Measurements from ENCODE around the gene MCRIP1. TPM values are rescaled to one million over a fixed set of nuclear protein-coding genes. Genes with fewer than 3 reads are reported as not detected.

The MCRIP1 gene
- total RNA-seq, 1 experiment from 2014 or later: 38.5 TPM

GRCh38 chr17:81869221-81870130 is 36.4 kb upstream of the MCRIP1 start:
- no peaks in the 10 kb centered on the region for H3K9me3 Mint-ChIP-seq (ENCODE audit: low read depth, unreplicated experiment)
- peak overlapping the region; percentile 90 for H3K27ac Mint-ChIP-seq (ENCODE audit: unreplicated experiment)
- H3K27me3 Mint-ChIP-seq (ENCODE audit: unreplicated experiment): no peaks in the 10 kb centered on the region
- intact Hi-C loops (cut with micrococcal nuclease; ENCODE audit: unreplicated experiment): no loop called here
- no TSS peak for BruUV-seq (replicated peaks)
- peak; percentile 44 for DNase-seq
- peak; percentile 85 for TF ChIP-seq CTCF (IDR thresholded peaks at IDR 0.05; ENCODE audit: unreplicated experiment)
- peaks cover 93% of the 10 kb centered on the region for H3K36me3 Mint-ChIP-seq (ENCODE audit: insufficient read depth, unreplicated experiment)
- CTCF ChIA-PET: interaction anchor here (0.5 kb wide), 1 partner anchor 106 kb away, joined by 3 read pairs; no protein-coding TSS in a partner anchor
- H3K4me1 Mint-ChIP-seq (ENCODE audit: low read depth, unreplicated experiment): peaks cover 21% of the 10 kb centered on the region
- peak overlapping the region; percentile 75 for H3K4me3 Mint-ChIP-seq (ENCODE audit: low read depth, unreplicated experiment)

- H3K4me1 Mint-ChIP-seq (ENCODE audit: low read depth, unreplicated experiment): peaks cover 21% of the 10 kb centered on the region
- H3K27ac Mint-ChIP-seq (ENCODE audit: unreplicated experiment): peak overlapping the region; percentile 90
- no TSS peak for BruUV-seq (replicated peaks)
- no peak for TF ChIP-seq CTCF (IDR thresholded peaks at IDR 0.05; ENCODE audit: unreplicated experiment)
- intact Hi-C loops (cut with micrococcal nuclease; ENCODE audit: unreplicated experiment): no loop called here
- DNase-seq: no peak
- CTCF ChIA-PET: no interaction called here
- H3K4me3 Mint-ChIP-seq (ENCODE audit: low read depth, unreplicated experiment): peak overlapping the region; percentile 75
- no peaks in the 10 kb centered on the region for H3K9me3 Mint-ChIP-seq (ENCODE audit: low read depth, unreplicated experiment)
- no peaks in the 10 kb centered on the region for H3K27me3 Mint-ChIP-seq (ENCODE audit: unreplicated experiment)
- H3K36me3 Mint-ChIP-seq (ENCODE audit: insufficient read depth, unreplicated experiment): peaks cover 94% of the 10 kb centered on the region
These were observed 35.7 kb upstream of the MCRIP1 start for GRCh38 chr17:81868674-81869220.

GRCh38 chr17:81867991-81868673 is 35.0 kb upstream of the MCRIP1 start:
- peak; percentile 24 for DNase-seq
- Mint-ChIP-seq H3K27me3 (ENCODE audit: unreplicated experiment) (no peaks in the 10 kb centered on the region), H3K4me1 (ENCODE audit: low read depth, unreplicated experiment) (peaks cover 23% of the 10 kb centered on the region), H3K36me3 (ENCODE audit: insufficient read depth, unreplicated experiment) (peaks cover 95% of the 10 kb centered on the region), H3K4me3 (ENCODE audit: low read depth, unreplicated experiment) (peak overlapping the region; percentile 52), H3K9me3 (ENCODE audit: low read depth, unreplicated experiment) (no peaks in the 10 kb centered on the region), H3K27ac (ENCODE audit: unreplicated experiment) (peak overlapping the region; percentile 90)
- intact Hi-C loops (cut with micrococcal nuclease; ENCODE audit: unreplicated experiment): no loop called here
- TF ChIP-seq CTCF (IDR thresholded peaks at IDR 0.05; ENCODE audit: unreplicated experiment): no peak
- TSS peak; percentile 49 for BruUV-seq (replicated peaks)
- CTCF ChIA-PET: interaction anchor here (0.5 kb wide), 1 partner anchor 924 kb away, joined by 3 read pairs; no protein-coding TSS in a partner anchor

- DNase-seq: peak; percentile 61
- no TSS peak for BruUV-seq (replicated peaks)
- CTCF ChIA-PET: interaction anchor here (0.5 kb wide), 1 partner anchor 925 kb away, joined by 3 read pairs; no protein-coding TSS in a partner anchor
- intact Hi-C loops (cut with micrococcal nuclease; ENCODE audit: unreplicated experiment): no loop called here
- Mint-ChIP-seq H3K36me3 (ENCODE audit: insufficient read depth, unreplicated experiment) (peaks cover 94% of the 10 kb centered on the region), H3K27ac (ENCODE audit: unreplicated experiment) (peak overlapping the region; percentile 90), H3K27me3 (ENCODE audit: unreplicated experiment) (no peaks in the 10 kb centered on the region), H3K9me3 (ENCODE audit: low read depth, unreplicated experiment) (no peaks in the 10 kb centered on the region), H3K4me3 (ENCODE audit: low read depth, unreplicated experiment) (peak overlapping the region; percentile 52), H3K4me1 (ENCODE audit: low read depth, unreplicated experiment) (peaks cover 25% of the 10 kb centered on the region)
- no peak for TF ChIP-seq CTCF (IDR thresholded peaks at IDR 0.05; ENCODE audit: unreplicated experiment)
These were observed 34.3 kb upstream of the MCRIP1 start for GRCh38 chr17:81867170-81867990.
